ENCODE data around the gene BTBD9. TPM values are rescaled to one million over a fixed set of nuclear protein-coding genes. Genes with fewer than 3 reads are reported as not detected.

The BTBD9 gene
- total RNA-seq, 2 experiments from 2014 or later, result 8.8 to 9.2 TPM

- CTCF ChIA-PET, result no interaction called here
- POLR2A ChIA-PET, result interaction anchor here (0.6 kb wide), 1 partner anchor 132 kb away, joined by 3 read pairs; no protein-coding TSS in a partner anchor
Observed at GRCh38 chr6:38571721-38572120, 68.0 kb downstream of the BTBD9 start.

- CTCF ChIA-PET, result no interaction called here
- POLR2A ChIA-PET, result interaction anchor here (0.6 kb wide), 1 partner anchor 544 kb away, joined by 11 read pairs; no protein-coding TSS in a partner anchor
Observed at GRCh38 chr6:38570750-38571149, 69.0 kb downstream of the BTBD9 start.

- ChIA-PET POLR2A (no interaction called here), CTCF (interaction anchor here (0.7 kb wide), 1 partner anchor 71 kb away, joined by 3 read pairs; no protein-coding TSS in a partner anchor)
Observed at GRCh38 chr6:38567436-38567835, 72.3 kb downstream of the BTBD9 start.

GRCh38 chr6:38566295-38567030 lies 73.3 kb downstream of the BTBD9 start:
- CTCF ChIA-PET, result no interaction called here
- POLR2A ChIA-PET, result no interaction called here

GRCh38 chr6:38564301-38564700 lies 75.4 kb downstream of the BTBD9 start:
- ChIA-PET POLR2A (interaction anchor here (0.7 kb wide), 1 partner anchor 154 kb away, joined by 11 read pairs; no protein-coding TSS in a partner anchor), CTCF (interaction anchor here (0.6 kb wide), 1 partner anchor 324 kb away, joined by 4 read pairs; no protein-coding TSS in a partner anchor)

GRCh38 chr6:38555606-38556005 lies 84.1 kb downstream of the BTBD9 start:
- ChIA-PET CTCF (no interaction called here), POLR2A (no interaction called here)

- POLR2A ChIA-PET, result no interaction called here
Observed at GRCh38 chr6:38554700-38555413, 84.9 kb downstream of the BTBD9 start.

GRCh38 chr6:38554014-38554413 lies 85.7 kb downstream of the BTBD9 start:
- ChIA-PET POLR2A (no interaction called here), CTCF (no interaction called here)

More at GRCh38 chr6:38554700-38555413, 84.9 kb downstream of the BTBD9 start:
- CTCF ChIA-PET, result no interaction called here

- ChIA-PET CTCF (no interaction called here), POLR2A (no interaction called here)
Observed at GRCh38 chr6:38552121-38552520, 87.6 kb downstream of the BTBD9 start.

GRCh38 chr6:38549795-38550194 lies 89.9 kb downstream of the BTBD9 start:
- CTCF ChIA-PET, result no interaction called here

GRCh38 chr6:38549180-38549579 lies 90.5 kb downstream of the BTBD9 start:
- ChIA-PET CTCF (no interaction called here), POLR2A (no interaction called here)

More at GRCh38 chr6:38549795-38550194, 89.9 kb downstream of the BTBD9 start:
- POLR2A ChIA-PET, result no interaction called here

- CTCF ChIA-PET, result interaction anchor here (0.7 kb wide), 1 partner anchor 24 kb away, joined by 3 read pairs; no protein-coding TSS in a partner anchor
Observed at GRCh38 chr6:38543022-38543421, 96.7 kb downstream of the BTBD9 start.

GRCh38 chr6:38542031-38542430 lies 97.7 kb downstream of the BTBD9 start:
- POLR2A ChIA-PET, result no interaction called here
- CTCF ChIA-PET, result no interaction called here

More at GRCh38 chr6:38543022-38543421, 96.7 kb downstream of the BTBD9 start:
- POLR2A ChIA-PET, result no interaction called here

GRCh38 chr6:38533064-38533463 lies 106.7 kb downstream of the BTBD9 start:
- ChIA-PET CTCF (no interaction called here), POLR2A (no interaction called here)

- ChIA-PET POLR2A (no interaction called here), CTCF (no interaction called here)
Observed at GRCh38 chr6:38531134-38531533, 108.6 kb downstream of the BTBD9 start.

- ChIA-PET POLR2A (no interaction called here), CTCF (no interaction called here)
Observed at GRCh38 chr6:38528196-38528965, 111.3 kb downstream of the BTBD9 start.

- POLR2A ChIA-PET, result no interaction called here
- CTCF ChIA-PET, result no interaction called here
Observed at GRCh38 chr6:38527371-38527770, 112.4 kb downstream of the BTBD9 start.

- CTCF ChIA-PET, result no interaction called here
Observed at GRCh38 chr6:38525888-38526287, 113.8 kb downstream of the BTBD9 start.

GRCh38 chr6:38524436-38525145 lies 115.1 kb downstream of the BTBD9 start:
- ChIA-PET POLR2A (no interaction called here), CTCF (no interaction called here)

More at GRCh38 chr6:38525888-38526287, 113.8 kb downstream of the BTBD9 start:
- POLR2A ChIA-PET, result no interaction called here

GRCh38 chr6:38522322-38522721 lies 117.4 kb downstream of the BTBD9 start:
- ChIA-PET POLR2A (no interaction called here), CTCF (no interaction called here)
